Smooth muscle cell (in vitro differentiated cells): Measurements from ENCODE around the gene HMX1. TPM values are rescaled to one million over a fixed set of nuclear protein-coding genes. Genes with fewer than 3 reads are reported as not detected.

Experiments
- DNase-seq: peaks from one replicate; lab custom pipeline; 2025; ENCODE audit not compliant: unreplicated experiment; lab: John Stamatoyannopoulos, UW
- H2AFZ ChIP-seq: fragments of 200-600 bp; sonication (generic); 2 replicates; pipeline ENCODE4 v1.6.0; 2016; ENCODE audit warnings: antibody characterized with exemption, low read depth, mild to moderate bottlenecking
- H3F3A ChIP-seq: fragments of 200-600 bp; sonication (generic); 2 replicates; pipeline ENCODE4 v1.6.0; 2017; ENCODE audit warnings: antibody characterized with exemption, low read depth
- H3K27ac ChIP-seq: fragments of 200-600 bp; sonication (generic); 2 replicates; pipeline ENCODE4 v1.5.1; 2016; ENCODE audit warnings: low read depth, mild to moderate bottlenecking
- H3K27me3 ChIP-seq: fragments of 200-600 bp; sonication (generic); 2 replicates; pipeline ENCODE4 v1.6.1; 2016; ENCODE audit warnings: low read depth, mild to moderate bottlenecking
- H3K36me3 ChIP-seq: fragments of 200-600 bp; sonication (generic); 2 replicates; pipeline ENCODE4 v1.5.1; 2016; ENCODE audit warnings: low read depth
- H3K4me1 ChIP-seq: fragments of 200-600 bp; sonication (generic); 2 replicates; pipeline ENCODE4 v1.5.1; 2016; ENCODE audit warnings: low read depth
- H3K4me2 ChIP-seq: fragments of 200-600 bp; sonication (generic); 2 replicates; pipeline ENCODE4 v1.6.0; 2016; ENCODE audit warnings: mild to moderate bottlenecking
- H3K4me3 ChIP-seq: fragments of 200-600 bp; sonication (generic); 2 replicates; pipeline ENCODE4 v1.5.1; 2016; ENCODE audit warnings: mild to moderate bottlenecking
- H3K79me2 ChIP-seq: fragments of 200-600 bp; sonication (generic); 2 replicates; pipeline ENCODE4 v1.6.0; 2016; ENCODE audit warnings: low read depth, mild to moderate bottlenecking
- H3K9ac ChIP-seq: fragments of 200-600 bp; sonication (generic); 2 replicates; pipeline ENCODE4 v1.6.0; 2016; ENCODE audit warnings: low read depth
- H3K9me3 ChIP-seq: fragments of 200-600 bp; sonication (generic); replicated peaks from 2 replicates; pipeline ENCODE4 v1.5.1; 2016; ENCODE audit warnings: low read depth
- H4K20me1 ChIP-seq: fragments of 200-600 bp; sonication (generic); 2 replicates; pipeline ENCODE4 v1.6.0; 2016; ENCODE audit warnings: low read depth
- WGBS: methylation state at CpG from one replicate; pipeline ENCODE4 v1.1.7; 2016; ENCODE audit warnings: low lambda C conversion rate; 5-methylcytosine and 5-hydroxymethylcytosine counted together
- polyA plus RNA-seq: library from polyadenylated mRNA; unstranded; fragments of >200 nt; fragmentation: Nextera tagmentation; extraction: Ambion mirVana; gene quantifications from 2 replicates; pipeline ENCODE4 v1.2.1, GENCODE V29; 2016
- total RNA-seq: library from RNA; depleted of rRNA; stranded (reverse); fragments of >200 nt; gene quantifications from 2 replicates; pipeline ENCODE4 v1.2.3, GENCODE V29; 2014
- TF ChIP-seq, protein P1 (sequence below): fragments of 200-600 bp; sonication (generic); IDR thresholded peaks from 2 replicates; pipeline ENCODE4 v1.5.1; 2017; ENCODE audit warnings: borderline replicate concordance, mild to moderate bottlenecking, antibody characterized with exemption; ENCODE audit not compliant: insufficient read depth, poor library complexity, severe bottlenecking

The HMX1 gene
- total and polyA plus RNA-seq, 2 experiments from 2014 or later: not detected

DNA sequence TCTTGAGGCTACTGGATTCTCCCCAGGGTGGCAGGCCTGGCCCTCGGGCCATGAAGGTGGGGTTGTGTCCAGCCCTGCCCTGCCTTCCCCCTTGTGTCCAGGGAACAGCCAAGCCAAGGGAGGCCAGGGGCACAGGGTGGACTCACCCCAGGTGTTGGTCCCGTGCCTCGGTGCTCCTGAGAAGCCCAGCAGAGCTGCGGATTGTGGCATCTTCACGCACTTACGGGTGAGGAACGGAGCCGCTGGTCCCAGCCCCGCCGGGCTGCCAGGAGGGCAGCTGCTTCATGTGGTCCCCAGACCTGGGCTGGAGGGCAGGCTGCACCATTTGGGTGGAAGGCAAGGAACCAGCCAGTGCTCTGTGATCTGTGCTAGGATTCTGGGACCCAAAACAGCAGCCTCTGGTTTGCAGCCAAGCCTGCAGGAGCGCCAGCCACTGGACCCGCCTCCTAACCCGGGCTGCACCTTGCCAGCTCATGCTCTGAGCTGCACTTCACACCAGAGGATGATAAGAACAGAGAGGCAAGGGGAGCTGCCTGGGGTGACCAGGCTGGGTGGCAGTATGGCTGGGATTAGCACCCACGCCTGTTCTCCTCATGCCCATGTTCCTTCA, 36.1 kb upstream of the HMX1 start:
- H3K27ac ChIP-seq: no peak overlapping the region
- no peaks in the 10 kb centered on the region for H3F3A ChIP-seq
- no peaks in the 10 kb centered on the region for H3K27me3 ChIP-seq
- no peaks in the 10 kb centered on the region for H3K4me1 ChIP-seq
- no peak overlapping the region for H2AFZ ChIP-seq
- H3K36me3 ChIP-seq: no peaks in the 10 kb centered on the region
- no peaks in the 10 kb centered on the region for H3K79me2 ChIP-seq
- H3K9ac ChIP-seq: no peak overlapping the region
- no peaks in the 10 kb centered on the region for H3K9me3 ChIP-seq
- no peak for DNase-seq
- no peaks in the 10 kb centered on the region for H4K20me1 ChIP-seq
- TF ChIP-seq, protein P1, sequence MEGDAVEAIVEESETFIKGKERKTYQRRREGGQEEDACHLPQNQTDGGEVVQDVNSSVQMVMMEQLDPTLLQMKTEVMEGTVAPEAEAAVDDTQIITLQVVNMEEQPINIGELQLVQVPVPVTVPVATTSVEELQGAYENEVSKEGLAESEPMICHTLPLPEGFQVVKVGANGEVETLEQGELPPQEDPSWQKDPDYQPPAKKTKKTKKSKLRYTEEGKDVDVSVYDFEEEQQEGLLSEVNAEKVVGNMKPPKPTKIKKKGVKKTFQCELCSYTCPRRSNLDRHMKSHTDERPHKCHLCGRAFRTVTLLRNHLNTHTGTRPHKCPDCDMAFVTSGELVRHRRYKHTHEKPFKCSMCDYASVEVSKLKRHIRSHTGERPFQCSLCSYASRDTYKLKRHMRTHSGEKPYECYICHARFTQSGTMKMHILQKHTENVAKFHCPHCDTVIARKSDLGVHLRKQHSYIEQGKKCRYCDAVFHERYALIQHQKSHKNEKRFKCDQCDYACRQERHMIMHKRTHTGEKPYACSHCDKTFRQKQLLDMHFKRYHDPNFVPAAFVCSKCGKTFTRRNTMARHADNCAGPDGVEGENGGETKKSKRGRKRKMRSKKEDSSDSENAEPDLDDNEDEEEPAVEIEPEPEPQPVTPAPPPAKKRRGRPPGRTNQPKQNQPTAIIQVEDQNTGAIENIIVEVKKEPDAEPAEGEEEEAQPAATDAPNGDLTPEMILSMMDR: no peak
- no peak overlapping the region for H3K4me2 ChIP-seq
- no peak overlapping the region for H3K4me3 ChIP-seq
- 92% methylated on average over 14 of the region's 14 CpGs for WGBS

DNA sequence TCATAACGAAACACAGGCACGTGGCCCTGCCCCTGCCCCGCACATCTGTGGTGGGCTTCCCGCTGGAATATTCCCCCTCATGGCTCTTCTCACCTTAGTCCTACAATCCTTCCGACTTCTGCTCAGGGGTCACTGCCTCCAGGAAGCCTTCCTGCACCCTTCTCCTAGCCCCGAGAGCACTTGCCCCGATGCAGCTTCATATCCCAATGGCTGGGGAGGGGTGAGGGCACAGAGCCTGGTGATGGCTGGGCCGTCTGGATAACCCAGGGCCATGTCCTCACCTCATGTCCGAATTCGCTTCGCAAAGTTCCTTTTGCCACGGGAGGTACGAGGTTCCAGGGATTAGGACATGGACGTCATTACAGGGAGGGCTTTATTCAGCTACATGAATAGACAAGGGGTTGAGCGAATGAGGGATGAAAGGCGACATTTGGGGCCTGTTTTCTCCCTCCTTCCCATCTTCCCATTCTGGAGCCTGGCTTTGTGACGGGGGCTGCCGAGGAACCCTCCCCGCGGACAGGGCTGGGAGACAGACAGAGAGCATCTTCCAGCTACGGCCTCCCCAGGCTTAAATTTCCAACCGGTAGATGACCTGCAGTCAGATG, 35.5 kb upstream of the HMX1 start:
- no peaks in the 10 kb centered on the region for H3K9me3 ChIP-seq
- no peak overlapping the region for H3K4me3 ChIP-seq
- H3K4me1 ChIP-seq: no peaks in the 10 kb centered on the region
- H3F3A ChIP-seq: no peaks in the 10 kb centered on the region
- no peak for DNase-seq
- H2AFZ ChIP-seq: no peak overlapping the region
- no peaks in the 10 kb centered on the region for H3K79me2 ChIP-seq
- no peaks in the 10 kb centered on the region for H3K27me3 ChIP-seq
- no peaks in the 10 kb centered on the region for H4K20me1 ChIP-seq
- TF ChIP-seq, protein P1: no peak
- H3K27ac ChIP-seq: no peak overlapping the region
- no peak overlapping the region for H3K4me2 ChIP-seq
- no peak overlapping the region for H3K9ac ChIP-seq
- WGBS: 91% methylated on average over 22 of the region's 22 CpGs
- H3K36me3 ChIP-seq: no peaks in the 10 kb centered on the region

DNA sequence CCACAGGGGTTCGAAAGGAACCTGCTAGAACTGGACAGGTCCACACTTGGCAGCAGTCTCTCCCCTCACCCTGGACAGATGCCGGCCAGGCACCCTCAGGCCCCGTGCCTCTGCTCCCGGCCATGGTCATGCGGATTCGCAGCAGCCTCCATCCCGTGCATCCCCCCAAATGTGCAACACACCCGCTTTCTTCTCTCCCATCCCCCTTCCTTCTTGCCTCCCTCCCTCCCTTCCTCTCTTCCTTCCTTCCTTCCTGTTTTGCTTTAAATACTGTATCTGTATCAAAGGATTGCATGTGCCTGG, 35.0 kb upstream of the HMX1 start:
- H3K79me2 ChIP-seq: no peaks in the 10 kb centered on the region
- H3K4me1 ChIP-seq: no peaks in the 10 kb centered on the region
- no peak overlapping the region for H3K27ac ChIP-seq
- H3K36me3 ChIP-seq: no peaks in the 10 kb centered on the region
- H3F3A ChIP-seq: no peaks in the 10 kb centered on the region
- H3K9me3 ChIP-seq: no peaks in the 10 kb centered on the region
- no peak overlapping the region for H2AFZ ChIP-seq
- no peaks in the 10 kb centered on the region for H3K27me3 ChIP-seq
- H4K20me1 ChIP-seq: no peaks in the 10 kb centered on the region
- 85% methylated on average over 8 of the region's 8 CpGs for WGBS
- no peak overlapping the region for H3K4me3 ChIP-seq
- H3K4me2 ChIP-seq: no peak overlapping the region
- no peak for DNase-seq
- H3K9ac ChIP-seq: no peak overlapping the region
- TF ChIP-seq, protein P1: no peak
